GM19438 (cell line): ENCODE measurements around the gene TCF7L1.

Source experiments
- ATAC-seq: cut with Tn5 transposase; IDR thresholded peaks from one replicate; pipeline ENCODE4 v1.9.1; 2021; ENCODE audit warnings: low read depth; ENCODE audit not compliant: unreplicated experiment

TCF7L1 gene

GRCh38 chr2:85160966-85161960 is 28.1 kb downstream of the TCF7L1 start:
- no peak for ATAC-seq

GRCh38 chr2:85162746-85163301 is 29.6 kb downstream of the TCF7L1 start:
- no peak for ATAC-seq

GRCh38 chr2:85163675-85164074 is 30.5 kb downstream of the TCF7L1 start:
- no peak for ATAC-seq

DNA sequence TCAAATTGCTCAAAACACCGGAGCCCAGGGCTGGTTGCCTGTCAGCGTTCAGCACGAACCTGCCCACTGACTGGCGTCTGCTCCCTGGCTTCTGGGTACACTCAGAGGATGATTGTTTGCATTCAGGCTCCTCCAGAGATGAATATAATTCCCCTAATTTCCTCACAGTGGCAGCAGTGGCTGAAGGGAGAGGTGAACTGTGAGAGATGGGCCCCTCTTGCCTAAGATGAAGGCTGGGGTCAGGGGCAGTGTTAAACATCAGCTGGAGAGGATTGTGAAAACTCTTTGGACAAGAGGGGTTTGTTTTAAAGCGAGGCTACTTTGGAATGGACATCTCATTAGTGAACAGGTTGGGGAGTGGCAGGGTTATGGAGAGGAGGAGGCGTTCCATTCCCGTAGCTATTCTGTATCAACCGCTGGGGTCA is 31.0 kb downstream of the TCF7L1 start:
- no peak for ATAC-seq

DNA sequence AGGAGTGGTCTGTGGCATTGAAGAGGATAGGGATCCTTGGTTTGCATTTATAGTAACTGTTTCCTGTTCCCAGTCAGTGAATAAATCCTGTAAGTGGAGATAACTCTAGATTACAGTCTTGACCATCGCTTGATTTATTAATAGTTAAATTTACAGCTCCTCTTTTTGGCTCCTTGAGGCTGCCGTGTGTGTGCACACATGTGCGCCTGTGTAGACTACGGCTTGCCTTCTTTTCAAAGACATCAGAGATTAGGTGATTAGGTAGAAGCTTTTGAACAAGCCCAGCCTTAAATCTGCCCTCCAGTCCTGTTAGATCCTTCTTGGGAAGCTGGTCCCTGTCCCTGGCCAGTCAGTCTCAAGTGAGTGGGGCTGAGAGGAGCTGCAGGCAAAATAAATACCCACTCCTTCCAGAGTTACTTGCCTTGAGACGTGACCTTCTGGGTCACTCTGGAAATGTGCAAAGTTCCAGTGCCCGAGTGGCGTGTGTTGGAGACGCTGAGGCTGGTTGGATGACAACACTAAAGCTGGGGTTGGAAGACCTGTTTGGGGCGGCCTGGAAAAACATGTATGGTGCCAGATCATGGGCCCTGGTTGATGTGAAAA is 32.0 kb downstream of the TCF7L1 start:
- ATAC-seq: no peak

DNA sequence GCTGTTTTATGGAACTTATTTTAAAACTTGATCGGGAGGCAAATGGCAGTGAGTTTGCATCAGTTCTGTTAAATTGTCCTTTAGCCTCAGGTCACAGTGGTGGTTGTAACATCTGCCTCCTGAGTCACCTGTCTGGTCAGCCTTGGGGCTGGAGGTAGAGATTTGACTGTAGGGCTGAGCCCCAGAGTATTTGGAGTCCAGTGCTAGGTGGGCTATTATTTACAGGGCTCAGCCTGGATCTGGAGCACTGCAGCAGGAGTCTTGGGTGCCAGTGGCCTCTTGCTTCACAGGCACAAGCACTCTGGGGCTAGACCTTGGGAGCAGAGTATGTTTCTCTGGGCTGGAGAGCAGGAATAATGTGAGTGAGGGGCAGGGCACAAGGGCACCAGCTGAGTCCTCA is 32.8 kb downstream of the TCF7L1 start:
- no peak for ATAC-seq

- no peak for ATAC-seq
Observed at GRCh38 chr2:85167479-85167878, 34.3 kb downstream of the TCF7L1 start.

DNA sequence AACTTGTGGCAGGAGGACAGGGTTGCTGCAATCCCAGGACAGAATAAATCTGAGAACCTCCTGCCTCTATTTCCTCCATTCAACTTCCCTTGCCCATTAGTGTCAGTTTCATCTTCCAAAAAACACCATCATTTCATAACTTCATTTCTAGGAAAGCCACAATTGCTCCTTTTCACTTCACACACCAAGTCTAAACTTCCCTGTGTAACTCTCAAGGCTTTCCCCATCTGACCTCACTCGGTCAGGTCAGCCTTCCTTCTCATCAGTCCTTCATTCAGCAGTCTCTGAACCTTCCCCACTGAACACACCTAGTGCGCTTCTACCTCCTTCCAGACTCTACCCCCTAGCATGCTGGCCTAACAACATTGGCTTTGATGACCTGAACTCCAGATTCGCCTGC is 35.8 kb downstream of the TCF7L1 start:
- no peak for ATAC-seq

GRCh38 chr2:85169581-85169980 is 36.4 kb downstream of the TCF7L1 start:
- ATAC-seq: no peak

GRCh38 chr2:85170938-85171475 is 37.8 kb downstream of the TCF7L1 start:
- no peak for ATAC-seq

DNA sequence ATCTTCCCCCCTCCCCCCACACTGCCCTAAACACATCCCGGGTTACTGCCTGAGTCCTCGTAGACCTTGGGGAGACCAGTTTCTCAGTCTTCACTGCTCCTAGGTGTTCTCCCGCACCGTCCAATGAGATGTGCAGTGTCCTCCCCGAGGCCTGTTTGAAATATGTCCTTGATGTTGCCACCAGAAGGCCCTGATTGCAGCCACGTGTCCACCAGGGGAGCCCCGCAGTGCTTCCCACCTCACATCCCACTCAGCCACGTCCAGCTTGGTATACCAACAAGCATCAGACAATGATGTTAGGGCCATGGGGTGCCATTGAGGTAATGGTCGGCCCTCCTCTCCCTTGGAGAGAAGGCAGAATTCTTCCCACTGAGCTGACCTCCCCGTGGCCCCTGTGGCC is 38.7 kb downstream of the TCF7L1 start:
- no peak for ATAC-seq

DNA sequence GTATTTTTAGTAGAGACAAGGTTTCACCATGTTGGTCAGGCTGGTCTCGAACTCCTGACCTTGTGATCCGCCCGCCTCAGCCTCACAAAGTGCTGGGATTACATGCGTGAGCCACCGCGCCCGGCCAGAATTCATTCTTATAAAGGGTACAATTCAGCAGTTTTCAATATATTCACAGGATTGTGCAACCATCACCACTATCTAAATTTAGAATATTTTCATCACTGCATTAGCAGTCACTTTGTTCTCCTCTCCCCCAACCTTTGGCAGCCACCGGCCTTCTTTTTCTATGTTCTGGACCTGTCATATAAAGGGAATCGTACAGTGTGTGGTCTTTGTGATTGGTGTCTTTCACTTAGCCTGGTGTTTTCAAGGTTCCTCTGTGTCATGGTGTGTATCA is 40.7 kb downstream of the TCF7L1 start:
- ATAC-seq: no peak

- ATAC-seq: no peak
Observed at GRCh38 chr2:85174943-85175342, 41.8 kb downstream of the TCF7L1 start.

DNA sequence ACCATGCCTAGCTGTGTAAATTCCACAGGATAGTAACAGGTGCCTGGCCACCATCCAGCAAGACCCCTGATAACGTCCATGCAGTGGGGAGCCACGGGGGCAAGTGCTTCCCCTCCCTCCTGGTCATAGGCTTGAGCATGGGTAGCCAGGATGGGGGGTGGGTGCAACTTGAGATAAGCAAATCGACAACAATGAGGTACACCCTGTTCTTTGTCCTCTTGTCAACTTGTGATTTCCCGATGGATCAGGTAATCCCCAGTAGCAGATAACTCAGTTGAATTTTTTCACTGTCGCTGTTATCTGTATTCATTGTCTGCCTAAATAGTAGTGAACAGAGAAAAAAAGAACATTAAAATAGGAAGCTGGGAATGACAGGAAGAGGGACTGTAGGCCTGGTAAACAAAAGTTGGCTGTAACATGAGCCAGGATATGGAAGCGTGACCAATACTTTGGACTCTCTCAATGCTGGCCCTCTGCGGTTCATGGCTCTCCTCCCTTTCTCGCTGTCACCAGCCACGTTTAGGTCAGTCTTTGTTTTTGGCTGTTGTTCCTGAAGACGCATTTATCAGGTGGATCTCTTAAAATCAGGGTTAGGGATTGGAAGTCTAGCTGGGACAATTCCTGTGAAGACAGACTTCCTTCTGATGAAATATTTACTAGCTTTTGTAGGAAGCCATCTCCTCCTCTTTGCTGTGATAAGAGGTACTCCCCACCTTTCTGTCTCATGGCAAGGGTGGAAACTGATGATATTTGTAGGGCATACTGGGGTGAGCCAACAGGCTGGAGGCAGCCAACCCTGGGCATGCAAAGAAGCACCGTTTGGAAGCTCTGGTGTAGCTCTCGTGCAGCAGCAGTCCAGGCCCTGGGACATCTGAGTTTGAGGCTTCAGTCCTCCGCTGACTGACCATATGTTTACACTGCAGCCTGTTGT is 42.4 kb downstream of the TCF7L1 start:
- ATAC-seq: no peak

GRCh38 chr2:85177031-85177824 is 44.0 kb downstream of the TCF7L1 start:
- no peak for ATAC-seq

- no peak for ATAC-seq
Observed at GRCh38 chr2:85178154-85178553, 45.0 kb downstream of the TCF7L1 start.

GRCh38 chr2:85178980-85179411 is 45.8 kb downstream of the TCF7L1 start:
- no peak for ATAC-seq

DNA sequence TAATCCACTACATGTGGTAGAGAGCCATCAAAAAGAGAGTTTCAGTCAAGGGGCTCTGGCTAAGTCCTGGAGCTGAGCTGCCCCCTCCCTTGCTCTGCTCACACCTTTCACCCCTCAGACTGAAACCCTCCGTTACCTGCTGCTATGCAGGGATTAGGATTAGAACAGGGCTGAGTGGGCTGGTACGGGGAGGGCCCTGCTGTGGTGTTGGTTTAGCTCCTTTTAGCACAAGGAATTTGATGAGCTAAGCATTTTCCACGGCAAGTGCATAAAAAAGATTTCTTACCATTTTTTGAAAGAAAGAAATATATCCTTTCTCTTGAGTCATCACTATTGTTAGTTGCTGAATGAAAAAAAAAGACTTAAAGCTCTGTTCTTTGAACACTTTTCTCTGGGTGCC is 46.3 kb downstream of the TCF7L1 start:
- ATAC-seq: no peak

DNA sequence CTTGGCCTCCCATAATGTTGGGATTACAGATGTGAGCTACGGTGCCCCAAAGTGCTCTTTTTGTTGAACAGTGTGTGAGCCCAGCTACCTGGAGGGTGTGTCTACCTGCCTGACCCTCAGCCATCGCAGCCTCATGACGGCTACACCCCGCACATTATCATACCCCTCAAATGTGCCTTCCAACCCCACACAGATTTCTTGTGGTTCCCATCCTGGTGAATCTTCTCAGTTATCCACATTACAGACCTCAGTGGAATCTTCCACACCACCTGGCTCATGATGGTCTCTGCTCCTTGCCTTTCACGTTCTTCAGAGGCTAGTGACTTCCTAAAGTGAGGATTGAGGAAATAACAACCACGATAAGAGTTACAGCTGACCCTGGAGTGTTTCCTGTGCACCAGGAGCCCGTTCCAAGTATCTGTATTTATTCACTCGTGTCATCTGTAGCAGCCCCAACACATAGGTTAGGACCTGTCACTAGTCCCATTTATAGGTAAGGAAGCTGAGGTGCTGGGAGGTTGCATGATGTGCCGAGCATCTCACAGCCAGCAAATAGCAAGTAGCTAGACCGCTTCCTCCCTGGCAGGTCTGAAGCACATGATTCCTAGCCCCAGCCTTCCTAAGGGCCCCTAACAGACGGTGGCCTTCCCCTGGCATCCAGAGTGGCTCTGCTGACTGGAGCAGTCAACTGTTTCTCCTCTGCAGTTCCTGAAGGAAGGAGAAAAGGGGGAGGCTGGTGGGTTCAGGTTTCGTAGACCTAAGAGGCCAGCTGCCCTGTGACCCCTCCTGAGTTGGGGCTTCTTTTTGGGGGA is 47.3 kb downstream of the TCF7L1 start:
- ATAC-seq: no peak
